HG03457 (cell line): ENCODE results near the gene BBX.
A peak's percentile ranks its signal among the peaks of the same experiment; 100 is the strongest.
"Not testable (repeated sequence)": the region's sequence is repeated elsewhere in the genome, so short reads cannot be mapped to it uniquely, and the experiment has no call there.

Experiments used
- ATAC-seq: cut with Tn5 transposase; IDR thresholded peaks from one replicate; pipeline ENCODE4 v1.9.1; 2021; ENCODE audit warnings: moderate number of reproducible peaks; ENCODE audit not compliant: unreplicated experiment

The BBX gene

GRCh38 chr3:107676469-107677309, 153.9 kb downstream of the BBX start:
- ATAC-seq: no peak

- ATAC-seq: no peak
Measured at GRCh38 chr3:107679921-107680320, 157.2 kb downstream of the BBX start.

GRCh38 chr3:107680698-107681097, 157.9 kb downstream of the BBX start:
- no peak for ATAC-seq

GRCh38 chr3:107681396-107681795, 158.6 kb downstream of the BBX start:
- ATAC-seq: no peak

- no peak for ATAC-seq
Measured at GRCh38 chr3:107682580-107682979, 159.8 kb downstream of the BBX start.

GRCh38 chr3:107683447-107683846, 160.7 kb downstream of the BBX start:
- no peak for ATAC-seq

- ATAC-seq: no peak
Measured at GRCh38 chr3:107684431-107684925, 161.7 kb downstream of the BBX start.

GRCh38 chr3:107685383-107685782, 162.6 kb downstream of the BBX start:
- ATAC-seq: no peak

- no peak for ATAC-seq
Measured at GRCh38 chr3:107687056-107687581, 164.4 kb downstream of the BBX start.

- no peak for ATAC-seq
Measured at GRCh38 chr3:107689355-107689754, 166.6 kb downstream of the BBX start.

GRCh38 chr3:107690522-107691138, 167.9 kb downstream of the BBX start:
- ATAC-seq: peak; percentile 63

- not testable (repeated sequence) for ATAC-seq
Measured at GRCh38 chr3:107691984-107692383, 169.2 kb downstream of the BBX start.

- not testable (repeated sequence) for ATAC-seq
Measured at GRCh38 chr3:107697348-107697747, 174.6 kb downstream of the BBX start.

- not testable (repeated sequence) for ATAC-seq
Measured at GRCh38 chr3:107697855-107698254, 175.1 kb downstream of the BBX start.

GRCh38 chr3:107699682-107700081, 176.9 kb downstream of the BBX start:
- no peak for ATAC-seq

- ATAC-seq: no peak
Measured at GRCh38 chr3:107701299-107701698, 178.5 kb downstream of the BBX start.

GRCh38 chr3:107704477-107704876, 181.7 kb downstream of the BBX start:
- no peak for ATAC-seq

- no peak for ATAC-seq
Measured at GRCh38 chr3:107705046-107705445, 182.3 kb downstream of the BBX start.

- ATAC-seq: no peak
Measured at GRCh38 chr3:107710851-107711250, 188.1 kb downstream of the BBX start.

- ATAC-seq: no peak
Measured at GRCh38 chr3:107716734-107717133, 194.0 kb downstream of the BBX start.

GRCh38 chr3:107718547-107718946, 195.8 kb downstream of the BBX start:
- ATAC-seq: no peak

GRCh38 chr3:107727102-107727501, 204.3 kb downstream of the BBX start:
- no peak for ATAC-seq
